KG1 (cell line): Measurements from ENCODE around the gene CDK10.
"Not testable (repeated sequence)": the region's sequence is repeated elsewhere in the genome, so short reads cannot be mapped to it uniquely, and the experiment has no call there.

ENCODE experiments used
- DNase-seq: peaks from one replicate; lab custom pipeline; 2025; lab: John Stamatoyannopoulos, UW

Gene CDK10

GRCh38 chr16:89668790-89669158 lies 17.7 kb upstream of the CDK10 start:
- no peak for DNase-seq

- no peak for DNase-seq
Measured at GRCh38 chr16:89669755-89670154, 16.7 kb upstream of the CDK10 start.

GRCh38 chr16:89670496-89671431 lies 15.7 kb upstream of the CDK10 start:
- no peak for DNase-seq

GRCh38 chr16:89671565-89671964 lies 14.9 kb upstream of the CDK10 start:
- not testable (repeated sequence) for DNase-seq

- DNase-seq, result no peak
Measured at GRCh38 chr16:89672177-89672941, 14.1 kb upstream of the CDK10 start.

GRCh38 chr16:89678258-89678657 lies 8.2 kb upstream of the CDK10 start:
- no peak for DNase-seq

GRCh38 chr16:89685916-89686315 lies 573 bp upstream of the CDK10 start:
- no peak for DNase-seq

GRCh38 chr16:89687092-89687940 lies 827 bp downstream of the CDK10 start:
- DNase-seq, result no peak

GRCh38 chr16:89688395-89688794 lies 1.9 kb downstream of the CDK10 start:
- DNase-seq, result no peak

GRCh38 chr16:89689142-89689541 lies 2.7 kb downstream of the CDK10 start:
- no peak for DNase-seq

GRCh38 chr16:89689621-89690020 lies 3.1 kb downstream of the CDK10 start:
- DNase-seq, result not testable (repeated sequence)

- DNase-seq, result no peak
Measured at GRCh38 chr16:89690392-89690901, 4.0 kb downstream of the CDK10 start.

GRCh38 chr16:89691231-89691985 lies 4.9 kb downstream of the CDK10 start:
- no peak for DNase-seq

GRCh38 chr16:89691986-89692569 lies 5.6 kb downstream of the CDK10 start:
- no peak for DNase-seq

- no peak for DNase-seq
Measured at GRCh38 chr16:89693289-89693731, 6.8 kb downstream of the CDK10 start.

- DNase-seq, result no peak
Measured at GRCh38 chr16:89693931-89694783, 7.7 kb downstream of the CDK10 start.

- DNase-seq, result not testable (repeated sequence)
Measured at GRCh38 chr16:89694784-89695085, 8.2 kb downstream of the CDK10 start.

- no peak for DNase-seq
Measured at GRCh38 chr16:89695086-89695874, 8.8 kb downstream of the CDK10 start.
